OCI-LY1 (cell line): ENCODE results near the gene CTNND2.

Source experiments
- CTCF ChIP-seq: fragments of 200-600 bp; sonication (generic), shearing (Covaris generic); IDR thresholded peaks from 2 replicates; pipeline ENCODE4 v1.5.1; 2017; ENCODE audit warnings: mild to moderate bottlenecking, antibody characterized with exemption, low read length, moderate library complexity, mixed read lengths
- EZH2 ChIP-seq: fragments of 200-600 bp; sonication (generic), shearing (Covaris generic); IDR thresholded peaks from 2 replicates; pipeline ENCODE4 v1.8.0; 2017; ENCODE audit warnings: borderline replicate concordance, mixed run types, mild to moderate bottlenecking, antibody characterized with exemption, low read length, moderate library complexity, mixed read lengths

GRCh38 chr5:11455505-11455904 is 448.7 kb downstream of the CTNND2 start:
- TF ChIP-seq CTCF (no peak), EZH2 (no peak)
